NCI-H774 (cell line): ENCODE data around the gene CA6.
"Not testable (repeated sequence)": the region's sequence is repeated elsewhere in the genome, so short reads cannot be mapped to it uniquely, and the experiment has no call there.

ENCODE experiments used
- DNase-seq: peaks from one replicate; lab custom pipeline; 2025; lab: John Stamatoyannopoulos, UW

CA6 gene

GRCh38 chr1:8926707-8927694 is 18.7 kb upstream of the CA6 start:
- no peak for DNase-seq

- no peak for DNase-seq
Observed at GRCh38 chr1:8930116-8930515, 15.6 kb upstream of the CA6 start.

GRCh38 chr1:8937051-8937450 is 8.6 kb upstream of the CA6 start:
- DNase-seq, result not testable (repeated sequence)

GRCh38 chr1:8937701-8938100 is 8.0 kb upstream of the CA6 start:
- DNase-seq, result no peak

- no peak for DNase-seq
Observed at GRCh38 chr1:8938232-8938999, 7.3 kb upstream of the CA6 start.

- DNase-seq, result no peak
Observed at GRCh38 chr1:8939000-8939265, 6.7 kb upstream of the CA6 start.

GRCh38 chr1:8939362-8939995 is 6.2 kb upstream of the CA6 start:
- no peak for DNase-seq

GRCh38 chr1:8941906-8942305 is 3.8 kb upstream of the CA6 start:
- no peak for DNase-seq

- no peak for DNase-seq
Observed at GRCh38 chr1:8943498-8944405, 1.9 kb upstream of the CA6 start.

- no peak for DNase-seq
Observed at GRCh38 chr1:8947127-8947691, 1.5 kb downstream of the CA6 start.

- DNase-seq, result no peak
Observed at GRCh38 chr1:8950309-8950708, 4.6 kb downstream of the CA6 start.

- DNase-seq, result no peak
Observed at GRCh38 chr1:8951231-8951630, 5.6 kb downstream of the CA6 start.

- no peak for DNase-seq
Observed at GRCh38 chr1:8955406-8955805, 9.7 kb downstream of the CA6 start.

GRCh38 chr1:8956461-8957349 is 11.0 kb downstream of the CA6 start:
- DNase-seq, result no peak

GRCh38 chr1:8962812-8963530 is 17.3 kb downstream of the CA6 start:
- no peak for DNase-seq

- DNase-seq, result no peak
Observed at GRCh38 chr1:8963963-8964362, 18.3 kb downstream of the CA6 start.

GRCh38 chr1:8965121-8965820 is 19.6 kb downstream of the CA6 start:
- no peak for DNase-seq

GRCh38 chr1:8966606-8967005 is 20.9 kb downstream of the CA6 start:
- no peak for DNase-seq

- DNase-seq, result not testable (repeated sequence)
Observed at GRCh38 chr1:8968902-8969301, 23.2 kb downstream of the CA6 start.
